Stimulated activated CD4-positive, alpha-beta T cell treated with anti-CD3 and anti-CD28 coated beads, Interleukin-15, amount 100 ng/mL, for 48 hours (primary cell): ENCODE results near the gene TSPAN4.

Experiments
- DNase-seq, 2 donors: peaks; one replicate each; pipeline ENCODE4 v3.0.0-alpha.2; 2020; ENCODE audit warnings: low read depth in 2 of 2

The TSPAN4 gene

DNA sequence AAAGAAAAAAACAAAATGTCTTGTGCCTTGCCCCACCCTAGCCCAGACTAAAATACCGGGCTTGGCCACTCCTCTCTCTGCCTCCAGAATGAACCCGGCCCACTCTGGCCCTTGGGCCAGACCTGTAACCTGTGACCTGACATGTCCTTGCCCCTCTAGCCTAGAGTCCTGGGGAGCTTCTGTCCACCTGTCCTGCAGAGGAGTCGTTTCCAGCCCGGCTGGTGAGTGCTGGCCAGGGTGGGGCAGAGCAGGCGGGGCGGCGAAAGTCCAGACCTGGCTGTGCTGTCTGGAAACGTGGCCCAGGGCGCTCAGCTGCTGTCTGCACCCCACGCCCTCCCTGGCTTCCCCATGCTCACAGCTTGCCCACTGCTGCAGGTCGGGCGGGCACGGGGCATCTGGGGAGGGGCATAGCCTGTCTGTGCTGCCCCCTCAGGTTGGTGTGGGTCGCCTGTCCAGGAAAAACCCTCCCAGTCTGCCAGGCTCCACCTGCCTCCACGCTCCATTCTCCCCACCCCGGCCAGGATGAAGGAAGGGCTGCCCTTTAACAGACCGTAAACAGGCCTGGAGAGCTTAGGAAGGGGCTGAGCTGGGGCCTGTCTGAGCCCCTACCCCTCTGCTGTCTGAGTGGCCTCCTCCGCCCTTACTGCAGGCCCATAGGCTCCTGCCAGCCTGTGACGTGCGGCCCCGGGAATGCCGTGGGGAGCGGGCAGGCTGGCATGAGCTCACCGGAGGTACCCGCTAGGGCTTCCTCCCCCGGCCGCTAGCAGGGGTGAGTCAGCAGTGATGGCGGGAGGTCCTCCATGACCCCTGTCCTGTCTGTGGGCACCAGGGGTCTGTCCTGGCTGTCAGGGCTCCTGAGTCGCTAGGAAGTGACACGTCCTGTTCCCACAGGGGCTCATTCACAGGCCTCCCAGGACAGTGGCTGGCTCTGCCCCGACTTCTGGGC is 8.0 kb upstream of the TSPAN4 start:
- no peak for DNase-seq

DNA sequence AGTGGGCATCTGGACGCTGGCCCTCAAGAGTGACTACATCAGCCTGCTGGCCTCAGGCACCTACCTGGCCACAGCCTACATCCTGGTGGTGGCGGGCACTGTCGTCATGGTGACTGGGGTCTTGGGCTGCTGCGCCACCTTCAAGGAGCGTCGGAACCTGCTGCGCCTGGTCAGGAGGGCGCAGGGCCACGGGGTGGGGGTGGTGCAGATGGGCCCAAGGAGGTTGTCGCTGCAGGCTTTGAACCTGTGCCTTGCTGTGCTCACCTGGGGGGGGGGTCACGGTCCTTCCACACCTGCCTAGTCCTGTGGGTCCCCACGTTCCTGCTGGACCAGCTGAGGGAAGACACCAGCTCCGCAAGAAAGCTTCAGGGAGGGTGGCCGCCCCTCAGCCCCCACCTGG is 6.4 kb upstream of the TSPAN4 start:
- no peak for DNase-seq

GRCh38 chr11:836700-837099 is 6.0 kb upstream of the TSPAN4 start:
- no peak for DNase-seq

- no peak for DNase-seq
Observed at GRCh38 chr11:837189-837989, 5.3 kb upstream of the TSPAN4 start.

DNA sequence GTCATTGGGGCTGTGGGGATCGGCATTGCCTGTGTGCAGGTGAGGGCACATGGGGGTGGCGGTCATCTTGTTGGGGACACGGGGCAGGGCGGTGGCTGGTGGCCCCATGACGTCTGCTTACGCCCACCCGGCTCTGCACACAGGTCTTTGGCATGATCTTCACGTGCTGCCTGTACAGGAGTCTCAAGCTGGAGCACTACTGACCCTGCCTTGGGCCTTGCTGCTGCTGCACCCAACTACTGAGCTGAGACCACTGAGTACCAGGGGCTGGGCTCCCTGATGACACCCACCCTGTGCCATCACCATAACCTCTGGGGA is 4.7 kb upstream of the TSPAN4 start:
- no peak for DNase-seq

DNA sequence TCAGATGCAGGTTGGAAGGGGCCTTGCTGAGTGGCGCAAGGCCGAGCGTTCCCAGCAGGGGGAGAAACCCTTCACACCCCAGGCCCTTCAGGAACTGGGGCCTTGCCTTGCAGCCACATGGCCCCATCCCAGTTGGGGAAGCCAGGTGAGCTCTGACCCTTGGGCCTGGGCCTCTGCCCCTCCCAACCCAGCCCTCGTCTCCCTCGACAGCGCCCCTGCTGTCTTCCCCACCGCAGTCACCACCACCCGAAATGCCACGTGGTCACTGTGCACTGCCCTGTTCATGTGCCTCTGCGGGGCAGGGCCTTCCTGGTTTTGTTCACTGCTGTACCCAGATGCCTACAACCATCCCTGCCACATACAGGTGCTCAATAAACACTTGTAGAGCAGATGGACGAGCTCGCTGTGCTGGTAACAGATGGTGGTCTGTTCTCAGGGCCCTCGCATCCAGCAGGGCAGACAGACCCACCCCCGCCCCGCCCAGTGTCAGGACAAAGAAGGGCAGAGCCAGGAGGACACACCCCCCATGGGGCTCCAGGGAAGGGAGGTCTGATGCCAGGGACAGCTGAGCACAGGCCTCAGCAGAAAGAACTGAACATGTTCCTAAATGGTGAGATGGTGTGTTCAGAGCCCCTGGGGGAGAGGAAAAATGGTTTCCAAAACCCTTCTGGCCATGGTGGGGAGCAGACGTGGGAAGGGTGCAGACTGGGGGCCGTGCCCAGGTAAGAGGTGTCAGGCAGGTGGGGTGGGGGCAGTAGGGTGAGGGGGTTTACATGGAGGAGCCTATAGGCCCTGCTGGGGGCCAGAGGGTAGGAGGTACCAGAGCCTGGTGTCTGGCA is 4.0 kb upstream of the TSPAN4 start:
- no peak for DNase-seq

- no peak for DNase-seq
Observed at GRCh38 chr11:839280-839623, 3.4 kb upstream of the TSPAN4 start.

DNA sequence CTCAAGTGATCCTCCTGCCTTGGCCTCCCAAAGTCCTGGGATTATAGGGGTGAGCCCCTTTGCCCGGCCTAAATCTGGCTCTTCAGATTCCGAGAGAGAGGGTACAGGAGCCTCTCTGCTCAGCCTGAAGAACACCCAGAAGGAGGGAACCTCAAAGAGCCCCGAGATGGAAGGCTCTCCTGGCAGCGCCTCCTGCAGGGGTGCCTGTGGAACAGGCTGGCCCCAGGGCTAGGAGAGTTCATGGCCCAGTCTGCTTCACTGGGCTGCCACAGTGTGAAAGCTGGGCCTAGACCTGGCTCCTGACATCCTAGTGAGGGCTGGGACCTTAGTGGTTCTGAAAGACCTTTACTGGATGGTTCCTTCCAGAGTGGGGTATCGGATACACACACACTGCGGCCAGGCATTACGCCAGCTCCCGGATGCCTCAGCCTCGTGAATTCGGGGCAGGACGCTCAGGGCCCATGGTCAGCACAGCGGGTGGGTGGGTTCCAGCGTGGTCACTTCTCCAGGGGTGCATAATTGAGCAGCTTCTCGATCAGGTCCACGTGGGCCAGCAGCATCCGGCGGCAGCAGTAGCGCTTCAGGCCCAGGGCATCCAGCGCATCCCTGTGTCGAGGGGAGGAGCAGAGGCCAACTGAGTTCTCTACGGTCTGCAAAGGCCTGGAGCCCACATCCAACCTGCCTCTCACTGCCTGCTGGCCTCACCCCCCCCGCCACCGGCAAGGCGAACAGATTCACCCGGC is 2.6 kb upstream of the TSPAN4 start:
- DNase-seq = no peak

GRCh38 chr11:841981-842369 is 677 bp upstream of the TSPAN4 start:
- no peak for DNase-seq

- DNase-seq = no peak
Observed at GRCh38 chr11:843086-843734, 558 bp downstream of the TSPAN4 start.

- DNase-seq = no peak
Observed at GRCh38 chr11:843818-844692, 1.4 kb downstream of the TSPAN4 start.

DNA sequence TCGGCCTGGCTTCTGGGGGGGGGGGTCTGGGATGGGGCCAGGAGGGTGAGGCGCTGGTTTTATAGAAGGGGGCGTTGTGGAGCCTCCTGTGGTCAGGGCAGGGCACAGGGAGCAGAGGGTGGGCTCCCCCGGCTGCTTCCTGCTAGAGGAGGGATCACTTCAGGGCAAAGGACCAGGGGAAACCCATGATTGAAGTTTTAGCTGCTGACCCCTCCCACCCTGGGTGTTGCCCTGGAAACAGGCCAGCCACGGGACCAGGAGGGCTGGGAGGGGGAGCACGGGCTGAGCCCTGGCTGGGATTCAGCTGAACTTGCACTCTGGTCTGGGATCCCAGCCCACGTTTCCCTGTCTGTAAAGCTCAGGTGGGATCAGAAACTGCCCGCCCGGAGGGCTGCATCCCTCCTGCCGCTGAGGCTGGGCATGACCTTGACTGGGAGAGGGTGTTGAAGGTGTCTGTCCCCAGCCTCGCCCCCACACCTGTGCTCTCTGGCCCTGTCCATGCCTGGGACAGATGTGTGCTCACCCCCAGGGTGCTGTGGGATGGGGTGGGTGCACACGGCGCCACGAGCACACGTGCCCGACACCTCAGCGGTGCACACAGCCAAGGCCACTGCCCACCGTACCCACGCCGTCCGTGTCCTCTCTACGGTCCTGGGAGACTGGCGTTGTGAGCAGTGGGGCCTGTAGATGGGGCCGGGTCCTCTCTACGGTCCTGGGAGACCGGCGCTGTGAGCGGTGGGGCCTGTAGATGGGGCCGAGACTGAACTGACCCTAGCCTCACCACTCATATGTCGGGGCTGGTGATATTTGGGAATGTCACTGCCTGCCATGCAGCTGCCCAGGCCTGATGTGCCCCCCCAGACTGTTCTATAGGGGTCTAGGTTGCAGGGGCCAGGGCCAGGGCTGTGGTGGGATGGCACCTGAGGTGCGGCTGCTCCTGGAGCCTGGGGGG is 2.3 kb downstream of the TSPAN4 start:
- DNase-seq = no peak

DNA sequence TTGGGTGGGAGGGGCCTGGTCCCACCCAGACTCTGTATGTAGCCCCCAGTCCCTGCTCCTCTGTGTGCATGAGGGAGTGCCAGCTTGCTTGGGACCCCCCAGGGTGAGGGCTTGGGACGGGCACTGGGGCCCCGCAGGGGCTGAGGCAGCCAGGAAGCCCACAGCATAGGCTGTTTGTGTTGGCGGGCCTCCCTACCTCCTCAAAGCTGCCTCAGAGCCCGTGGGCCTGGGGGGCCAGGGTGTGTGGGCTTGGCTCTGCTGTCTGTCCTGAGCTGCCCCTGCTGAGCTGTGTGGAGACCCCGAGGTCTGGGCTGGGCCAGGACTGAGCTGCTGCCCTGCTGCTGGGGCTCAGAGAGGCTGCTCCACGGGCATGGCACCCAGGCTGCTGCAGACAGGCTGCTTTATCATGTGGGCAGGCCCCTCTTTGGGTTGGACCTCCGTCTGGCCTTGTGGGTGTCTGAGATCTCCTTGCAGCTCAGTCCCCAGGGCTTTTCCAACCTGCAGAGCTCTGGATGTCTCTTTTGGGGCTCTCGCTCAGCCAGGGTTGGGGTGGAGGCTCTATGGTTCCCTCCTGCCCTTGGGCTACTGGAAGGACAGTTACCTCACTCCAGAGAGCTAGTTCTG is 3.3 kb downstream of the TSPAN4 start:
- no peak for DNase-seq

- no peak for DNase-seq
Observed at GRCh38 chr11:846496-847098, 3.9 kb downstream of the TSPAN4 start.

DNA sequence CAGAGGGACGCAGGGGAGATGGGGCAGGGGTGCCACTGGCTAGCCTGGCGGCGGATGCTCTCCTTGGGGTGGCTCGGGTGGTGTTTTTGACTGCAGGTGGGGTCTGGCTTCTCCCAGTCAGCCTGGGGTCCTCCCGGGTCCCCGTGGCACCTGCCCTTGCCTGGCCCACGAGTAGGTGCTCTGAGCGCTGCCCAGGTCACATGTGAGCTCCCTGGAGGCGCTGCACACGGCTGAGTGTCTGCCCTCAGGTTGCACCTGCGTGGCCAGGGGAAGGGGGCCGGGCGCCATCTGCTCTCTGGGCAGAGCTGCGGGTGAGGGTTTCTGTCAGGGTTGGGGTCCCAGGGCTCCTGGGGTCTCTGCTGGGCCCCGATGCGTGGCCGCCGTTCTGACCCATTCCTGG is 5.2 kb downstream of the TSPAN4 start:
- no peak for DNase-seq

DNA sequence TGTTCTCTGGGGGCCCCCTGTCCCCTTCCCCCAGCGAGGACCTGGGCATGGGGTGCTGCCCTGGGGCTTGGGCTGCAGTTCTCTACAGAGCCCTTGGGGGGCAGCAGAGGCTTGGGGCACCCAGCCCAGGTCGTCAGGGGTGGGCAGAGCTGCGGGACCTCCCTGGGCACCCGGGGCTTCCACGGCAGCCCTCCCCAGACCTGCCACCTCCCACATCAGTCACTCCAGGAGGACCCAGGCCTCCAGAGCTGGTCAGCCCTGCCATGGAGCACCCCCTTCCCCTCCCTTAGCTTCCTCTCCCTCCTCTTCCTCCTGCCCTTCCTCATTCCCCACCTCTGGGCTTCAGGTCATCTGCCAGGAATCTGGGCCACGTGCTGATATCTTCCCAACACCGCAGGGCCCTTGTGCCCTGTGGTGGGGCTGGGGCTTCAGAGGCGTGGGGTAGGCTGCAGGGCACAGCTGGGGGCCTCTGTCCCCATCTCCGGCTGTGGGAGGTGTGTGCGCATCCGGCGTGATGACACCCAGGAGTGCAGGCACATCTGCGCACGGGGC is 5.8 kb downstream of the TSPAN4 start:
- DNase-seq = peak in 1 of 2 donors; percentile 53

GRCh38 chr11:849104-849824 is 6.6 kb downstream of the TSPAN4 start:
- DNase-seq = no peak
